ENCODE measurements around the gene SPIN2A. TPM values are rescaled to one million over a fixed set of nuclear protein-coding genes. Genes with fewer than 3 reads are reported as not detected.
"Not testable (repeated sequence)": the region's sequence is repeated elsewhere in the genome, so short reads cannot be mapped to it uniquely, and the experiment has no call there.

The SPIN2A gene
- total RNA-seq, 1 donor from 2014 or later = 2.5 TPM

DNA sequence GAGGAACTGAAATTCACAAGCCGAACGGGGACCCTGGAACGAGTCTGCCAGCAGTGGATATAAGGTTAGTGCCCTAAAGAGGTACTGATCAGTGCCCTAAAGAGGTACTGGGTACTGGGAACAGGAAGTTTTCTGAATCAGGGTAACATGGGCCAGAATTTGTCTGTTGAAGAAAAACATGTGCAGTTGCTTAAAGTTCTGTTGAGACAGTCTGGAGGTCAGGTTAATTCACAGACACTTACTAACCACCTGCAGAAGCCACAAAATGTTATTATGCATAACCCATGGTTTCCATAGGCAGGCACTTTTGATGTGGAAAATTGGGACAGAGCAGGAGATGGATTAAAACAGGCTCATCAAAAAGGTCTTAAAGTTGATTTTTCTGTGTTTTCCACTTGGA, 33.7 kb downstream of the SPIN2A start:
- no peak overlapping the region for H3K27ac Mint-ChIP-seq (ENCODE audit: unreplicated experiment)
- H3K9me3 Mint-ChIP-seq (ENCODE audit: unreplicated experiment) = peaks cover 21% of the 10 kb centered on the region
- no peaks in the 10 kb centered on the region for H3K4me1 Mint-ChIP-seq (ENCODE audit: unreplicated experiment)
- no peak for DNase-seq (ENCODE audit: extremely low spot score, unreplicated experiment)
- TF ChIP-seq CTCF (IDR thresholded peaks at IDR 0.05) = no peak
- peaks cover 18% of the 10 kb centered on the region for H3K36me3 Mint-ChIP-seq (ENCODE audit: unreplicated experiment)
- H3K4me3 Mint-ChIP-seq (ENCODE audit: unreplicated experiment) = no peak overlapping the region
- H3K27me3 Mint-ChIP-seq (ENCODE audit: unreplicated experiment) = no peaks in the 10 kb centered on the region

DNA sequence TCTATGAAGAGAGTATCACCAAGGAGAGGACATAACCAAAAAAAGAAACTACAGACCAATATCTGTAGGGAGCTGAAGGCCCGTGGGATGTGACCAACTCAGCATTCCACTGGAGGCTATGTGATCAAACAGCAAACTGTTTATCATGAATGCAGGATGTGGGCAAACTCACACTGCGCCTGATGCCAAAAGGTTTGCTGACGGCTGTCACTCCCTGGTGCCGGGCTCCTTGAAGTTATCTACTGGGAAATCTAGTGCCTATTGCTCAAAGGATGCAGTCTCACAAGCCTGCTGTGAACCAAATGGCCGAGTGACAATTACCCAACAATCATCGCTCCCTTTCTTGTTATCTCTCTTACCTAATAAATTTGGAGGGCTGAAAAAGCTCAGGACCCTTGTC, 34.3 kb downstream of the SPIN2A start:
- peaks cover 19% of the 10 kb centered on the region for H3K36me3 Mint-ChIP-seq (ENCODE audit: unreplicated experiment)
- H3K27me3 Mint-ChIP-seq (ENCODE audit: unreplicated experiment); H3K27ac Mint-ChIP-seq (ENCODE audit: unreplicated experiment); DNase-seq (ENCODE audit: extremely low spot score, unreplicated experiment); H3K4me1 Mint-ChIP-seq (ENCODE audit: unreplicated experiment); H3K4me3 Mint-ChIP-seq (ENCODE audit: unreplicated experiment): not testable (repeated sequence)
- H3K9me3 Mint-ChIP-seq (ENCODE audit: unreplicated experiment) = peaks cover 21% of the 10 kb centered on the region

Other genes starting within 250 kb of the SPIN2A start
- 13.3 and 13.9 TPM in 2 replicates for gene SPIN3, start 141.9 kb downstream of the SPIN2A start, total RNA-seq
- 17.7 and 18.9 TPM in 2 replicates for gene SPIN2B, start 15.8 kb downstream of the SPIN2A start, total RNA-seq
- gene FAAH2, start 149.3 kb upstream of the SPIN2A start, total RNA-seq = 0.30 and 0.81 TPM in 2 replicates